HCT116 (cell line): Measurements from ENCODE around the gene CGB7. TPM values are rescaled to one million over a fixed set of nuclear protein-coding genes. Genes with fewer than 3 reads are reported as not detected.

Source experiments
- ATAC-seq: fragments of 200-7000 bp; cut with Tn5 transposase; 2 replicates; pipeline ENCODE4 v1.9.1; 2020; ENCODE audit warnings: mild to moderate bottlenecking, moderate library complexity
- BruUV-seq: library from RNA; stranded (reverse); fragments of 400-500 nt; replicated peaks from 2 replicates; lab custom pipeline; 2021; lab: Mats Ljungman, UMichigan
- CTCF ChIA-PET: fragments of 300-600 bp; sonication (Branson Sonifier 250); formaldehyde crosslinking; loops from one replicate; lab custom pipeline; 2021; ENCODE audit warnings: antibody characterized with exemption; lab: Charles Lee
- POLR2A ChIA-PET: fragments of 300-600, 350-600 bp; sonication (Branson Sonifier 250); formaldehyde crosslinking; loops from one replicate; lab custom pipeline; 2021; ENCODE audit warnings: antibody characterized with exemption; lab: Charles Lee
- RAD21 ChIA-PET, 2 experiments: fragments of 300-600 bp; sonication (Branson Sonifier 250); formaldehyde crosslinking; loops; one replicate each; lab custom pipeline; 2023; ENCODE audit warnings: low total read pairs in 2 of 2; ENCODE audit not compliant: uncharacterized antibody in 2 of 2, unreplicated experiment in 2 of 2, low non-redundant PET in 1 of 2; lab: Charles Lee
- DNase-seq: peaks from one replicate; pipeline ENCODE4 v3.0.0-alpha.2; 2010; ENCODE audit warnings: low read depth, low spot score
- H2AFZ ChIP-seq: fragments of 200-600 bp; shearing (Covaris generic), sonication (generic); 2 replicates; pipeline ENCODE4 v1.6.1; 2017; ENCODE audit warnings: low read depth, mixed run types, mixed read lengths, antibody characterized with exemption, low read length; ENCODE audit not compliant: poor library complexity, severe bottlenecking
- H3K27ac ChIP-seq: 2 replicates; pipeline ENCODE4 v1.5.1; 2012; ENCODE audit warnings: low read depth, low read length
- H3K27me3 ChIP-seq: fragments of 200-600 bp; sonication (generic); 2 replicates; pipeline ENCODE4 v1.6.1; 2016; ENCODE audit warnings: mixed run types, low read length, mixed read lengths; ENCODE audit not compliant: insufficient read depth
- H3K36me3 ChIP-seq, 2 experiments: fragments of 200-500 bp in 1 of 2; fragments of 200-600 bp in 1 of 2; sonication (Bioruptor generic) in 1 of 2; sonication (generic) in 1 of 2; 2 replicates each; pipeline versions ENCODE4 v1.5.1 to v1.6.1; 2014 to 2016; ENCODE audit warnings: low read length in 2 of 2, inconsistent platforms in 1 of 2, mixed read lengths in 1 of 2, mixed run types in 1 of 2; ENCODE audit not compliant: insufficient read depth in 2 of 2, control insufficient read depth in 1 of 2
- H3K4me1 ChIP-seq, 2 experiments: fragments of 200-600 bp in 1 of 2; sonication (generic) in 1 of 2; 2 replicates each; pipeline versions ENCODE4 v1.5.1 to v1.6.1; 2012 to 2017; ENCODE audit warnings: low read length in 2 of 2, inconsistent platforms in 1 of 2, mild to moderate bottlenecking in 1 of 2, mixed read lengths in 1 of 2, mixed run types in 1 of 2, moderate library complexity in 1 of 2; ENCODE audit not compliant: insufficient read depth in 2 of 2, control insufficient read depth in 1 of 2
- H3K4me2 ChIP-seq: fragments of 200-600 bp; sonication (generic); 2 replicates; pipeline ENCODE4 v1.6.1; 2017; ENCODE audit warnings: mixed run types, low read length, mixed read lengths
- H3K4me3 ChIP-seq, 2 experiments: fragments of 200-600 bp in 1 of 2; sonication (generic) in 1 of 2; replicated peaks in 1 of 2; 2 replicates each; pipeline ENCODE4 v1.5.1; 2011 to 2016; ENCODE audit warnings: low read length in 2 of 2, control low read depth in 1 of 2, low read depth in 1 of 2, mild to moderate bottlenecking in 1 of 2, mixed read lengths in 1 of 2, mixed run types in 1 of 2
- H3K79me2 ChIP-seq: fragments of 200-600 bp; sonication (generic); 2 replicates; pipeline ENCODE4 v1.6.1; 2017; ENCODE audit warnings: mild to moderate bottlenecking, mixed run types, low read length, moderate library complexity, mixed read lengths; ENCODE audit not compliant: insufficient read depth
- H3K9ac ChIP-seq: fragments of 200-600 bp; sonication (generic); 2 replicates; pipeline ENCODE4 v1.6.1; 2016; ENCODE audit warnings: low read length, mixed read lengths
- H3K9me2 ChIP-seq: fragments of 200-600 bp; sonication (generic), shearing (Covaris generic); 2 replicates; pipeline ENCODE4 v1.6.1; 2017; ENCODE audit warnings: mixed run types, mild to moderate bottlenecking, moderate library complexity; ENCODE audit not compliant: insufficient read depth
- H3K9me3 ChIP-seq, 2 experiments: fragments of 200-500 bp in 1 of 2; fragments of 200-600 bp in 1 of 2; sonication (Bioruptor generic) in 1 of 2; sonication (generic) in 1 of 2; 2 replicates each; pipeline ENCODE4 v1.6.1; 2014 to 2017; ENCODE audit warnings: low read length in 2 of 2, mixed read lengths in 2 of 2, inconsistent platforms in 1 of 2, low read depth in 1 of 2, mild to moderate bottlenecking in 1 of 2, mixed run types in 1 of 2, moderate library complexity in 1 of 2; ENCODE audit not compliant: control insufficient read depth in 1 of 2, insufficient read depth in 1 of 2
- H4K20me1 ChIP-seq: fragments of 200-600 bp; sonication (generic), shearing (Covaris generic); 2 replicates; pipeline ENCODE4 v1.6.1; 2017; ENCODE audit warnings: mixed run types, mild to moderate bottlenecking, moderate library complexity; ENCODE audit not compliant: insufficient read depth
- CBX3 ChIP-seq: IDR thresholded peaks from 2 replicates; pipeline ENCODE4 v1.6.1; 2012; ENCODE audit warnings: low read depth
- EZH2 ChIP-seq: fragments of 200-600 bp; sonication (generic); IDR thresholded peaks from 2 replicates; pipeline ENCODE4 v1.6.1; 2017; ENCODE audit warnings: antibody characterized with exemption, mixed run types
- RAD21 ChIP-seq: IDR thresholded peaks from 2 replicates; pipeline ENCODE4 v1.6.1; 2012; ENCODE audit warnings: low read depth, mild to moderate bottlenecking
- SP1 ChIP-seq: IDR thresholded peaks from 2 replicates; pipeline ENCODE4 v1.6.1; 2012; ENCODE audit warnings: low read depth
- intact Hi-C: fragments of 100-400 bp; cut with micrococcal nuclease; formaldehyde crosslinking; loops from 2 replicates; pipeline ENCODE4 v1.10.0; 2022
- total RNA-seq: library from RNA; stranded (reverse); gene quantifications from one replicate; pipeline ENCODE4 v1.2.1, GENCODE V29; 2021; ENCODE audit not compliant: unreplicated experiment
- TF ChIP-seq, protein P1 (sequence below), 3 experiments: fragments of 200-600 bp in 1 of 3; sonication (generic) in 1 of 3; IDR thresholded peaks in 2 of 3; conservative IDR thresholded peaks in 1 of 3; 2 replicates each; pipeline ENCODE4 v1.5.1; 2012 to 2017; ENCODE audit warnings: low read depth in 2 of 3, low read length in 2 of 3, antibody characterized with exemption in 1 of 3, borderline replicate concordance in 1 of 3, control low read depth in 1 of 3, mild to moderate bottlenecking in 1 of 3, mixed read lengths in 1 of 3, mixed run types in 1 of 3, moderate library complexity in 1 of 3; ENCODE audit not compliant: insufficient read depth in 1 of 3

CGB7 gene
- total RNA-seq, 1 experiment from 2014 or later, result 5.4 TPM

- TF ChIP-seq CBX3 (no peak), EZH2 (no peak), RAD21 (no peak)
Measured at GRCh38 chr19:49098795-49099194, 41.2 kb upstream of the CGB7 start (continued).

DNA sequence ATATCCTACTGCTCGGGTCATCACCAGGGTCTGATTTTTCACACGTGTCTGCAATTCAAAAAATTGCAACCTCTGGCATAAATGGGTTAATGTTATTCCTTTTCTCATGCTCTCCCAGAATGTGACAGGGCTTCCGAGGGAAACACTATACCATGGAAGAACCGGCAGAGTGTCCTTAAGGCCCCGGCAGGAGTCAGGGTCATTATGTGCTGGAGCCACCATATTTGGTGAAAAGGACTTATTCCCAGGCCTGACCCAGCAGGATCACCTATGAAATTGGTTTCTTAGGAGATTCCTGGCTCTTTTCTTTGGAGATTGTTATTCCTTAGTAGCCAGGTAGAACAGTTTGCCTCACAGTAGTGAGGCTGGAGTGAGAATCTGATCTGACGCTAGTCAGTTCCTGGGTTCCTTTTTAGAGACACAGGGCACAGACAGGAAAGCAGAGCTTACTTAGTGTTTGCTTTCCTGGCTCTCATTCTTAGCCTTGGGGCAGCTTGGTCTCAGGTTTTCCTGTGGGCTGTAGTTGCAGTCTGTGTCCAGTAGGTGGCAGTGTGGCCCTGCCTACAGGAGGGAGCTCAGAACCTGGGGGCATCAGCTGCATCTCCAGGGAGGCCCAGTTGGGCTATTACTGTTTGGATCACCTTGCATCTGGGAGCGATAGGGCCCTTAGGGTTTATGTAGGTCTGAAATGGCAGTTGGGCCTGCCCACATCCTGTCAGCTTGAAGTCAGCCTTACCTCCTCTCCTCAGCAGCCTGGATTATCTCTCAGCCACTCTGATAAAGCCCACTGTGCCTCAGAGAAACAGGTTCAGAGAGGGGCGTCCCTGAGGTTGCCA, 40.1 kb upstream of the CGB7 start:
- CTCF ChIA-PET, result interaction anchor here (0.6 to 2.3 kb wide), 31 partner anchors 8 to 354 kb away, joined by 3 to 41 read pairs (median 5); partner anchors contain the start of genes CGB7, GYS1, LIN7B and PIH1D1
- Histone ChIP-seq H3K9me3 (no peaks in the 10 kb centered on the region), H4K20me1 (peaks cover 31% of the 10 kb centered on the region; the same call in 1 of the 2 replicates), H3K4me1 (peaks cover 0 to 3% of the 10 kb centered on the region in 2 experiments; a peak in 2 of 4 replicates), H3K4me3 (no peak overlapping the region), H2AFZ (no peak overlapping the region), H3K4me2 (no peak overlapping the region), H3K36me3 (peaks cover 58 to 80% of the 10 kb centered on the region in 2 experiments), H3K27ac (0 out of 2 replicates have a peak overlapping the region, but pooled peaks have one; percentile 8), H3K79me2 (peaks cover 93% of the 10 kb centered on the region)
- intact Hi-C loops, result loop anchor here (1.0 to 2.0 kb wide), 3 partner anchors 52 to 127 kb away; no protein-coding TSS in a partner anchor
- peak; percentile 50 for DNase-seq
- TF ChIP-seq SP1 (no peak), RAD21 (peak; percentile 87)
- TF ChIP-seq, protein P1, sequence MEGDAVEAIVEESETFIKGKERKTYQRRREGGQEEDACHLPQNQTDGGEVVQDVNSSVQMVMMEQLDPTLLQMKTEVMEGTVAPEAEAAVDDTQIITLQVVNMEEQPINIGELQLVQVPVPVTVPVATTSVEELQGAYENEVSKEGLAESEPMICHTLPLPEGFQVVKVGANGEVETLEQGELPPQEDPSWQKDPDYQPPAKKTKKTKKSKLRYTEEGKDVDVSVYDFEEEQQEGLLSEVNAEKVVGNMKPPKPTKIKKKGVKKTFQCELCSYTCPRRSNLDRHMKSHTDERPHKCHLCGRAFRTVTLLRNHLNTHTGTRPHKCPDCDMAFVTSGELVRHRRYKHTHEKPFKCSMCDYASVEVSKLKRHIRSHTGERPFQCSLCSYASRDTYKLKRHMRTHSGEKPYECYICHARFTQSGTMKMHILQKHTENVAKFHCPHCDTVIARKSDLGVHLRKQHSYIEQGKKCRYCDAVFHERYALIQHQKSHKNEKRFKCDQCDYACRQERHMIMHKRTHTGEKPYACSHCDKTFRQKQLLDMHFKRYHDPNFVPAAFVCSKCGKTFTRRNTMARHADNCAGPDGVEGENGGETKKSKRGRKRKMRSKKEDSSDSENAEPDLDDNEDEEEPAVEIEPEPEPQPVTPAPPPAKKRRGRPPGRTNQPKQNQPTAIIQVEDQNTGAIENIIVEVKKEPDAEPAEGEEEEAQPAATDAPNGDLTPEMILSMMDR (IDR thresholded peaks at IDR 0.05 in 2 of 3, conservative IDR thresholded peaks at IDR 0.05 in 1 of 3; ENCODE audit: borderline replicate concordance in 1 of 3, insufficient read depth in 1 of 3, low read depth in 2 of 3, low read length in 2 of 3), result peak; percentile 81 to 100 (median 100)
- TF ChIP-seq, all 23 proteins: peak for 2
- POLR2A ChIA-PET, result interaction anchor here (0.7 to 1.5 kb wide), 4 partner anchors 9 to 104 kb away, joined by 3 to 5 read pairs (median 4); partner anchors contain the start of genes GYS1 and RUVBL2
- Histone ChIP-seq H3K9me2 (no peaks in the 10 kb centered on the region), H3K9ac (no peak overlapping the region), H3K27me3 (no peaks in the 10 kb centered on the region)
- no TSS peak for BruUV-seq
- ATAC-seq, result peak; percentile 82
- RAD21 ChIA-PET, result interaction anchor here (0.6 to 1.1 kb wide), 10 partner anchors 17 to 111 kb away, joined by 3 to 6 read pairs (median 3); partner anchors contain the start of gene LIN7B (in 1 of the 2)
